Stimulated activated CD8-positive, alpha-beta memory T cell treated with anti-CD3 and anti-CD28 coated beads, Interleukin-4, amount 100 ng/mL, for 48 hours (primary cell): Measurements from ENCODE around the gene DDX43.
"Not testable (repeated sequence)": the region's sequence is repeated elsewhere in the genome, so short reads cannot be mapped to it uniquely, and the experiment has no call there.

Source experiments
- DNase-seq: peaks from one replicate; pipeline ENCODE4 v3.0.0-alpha.2; 2020

Gene DDX43

DNA sequence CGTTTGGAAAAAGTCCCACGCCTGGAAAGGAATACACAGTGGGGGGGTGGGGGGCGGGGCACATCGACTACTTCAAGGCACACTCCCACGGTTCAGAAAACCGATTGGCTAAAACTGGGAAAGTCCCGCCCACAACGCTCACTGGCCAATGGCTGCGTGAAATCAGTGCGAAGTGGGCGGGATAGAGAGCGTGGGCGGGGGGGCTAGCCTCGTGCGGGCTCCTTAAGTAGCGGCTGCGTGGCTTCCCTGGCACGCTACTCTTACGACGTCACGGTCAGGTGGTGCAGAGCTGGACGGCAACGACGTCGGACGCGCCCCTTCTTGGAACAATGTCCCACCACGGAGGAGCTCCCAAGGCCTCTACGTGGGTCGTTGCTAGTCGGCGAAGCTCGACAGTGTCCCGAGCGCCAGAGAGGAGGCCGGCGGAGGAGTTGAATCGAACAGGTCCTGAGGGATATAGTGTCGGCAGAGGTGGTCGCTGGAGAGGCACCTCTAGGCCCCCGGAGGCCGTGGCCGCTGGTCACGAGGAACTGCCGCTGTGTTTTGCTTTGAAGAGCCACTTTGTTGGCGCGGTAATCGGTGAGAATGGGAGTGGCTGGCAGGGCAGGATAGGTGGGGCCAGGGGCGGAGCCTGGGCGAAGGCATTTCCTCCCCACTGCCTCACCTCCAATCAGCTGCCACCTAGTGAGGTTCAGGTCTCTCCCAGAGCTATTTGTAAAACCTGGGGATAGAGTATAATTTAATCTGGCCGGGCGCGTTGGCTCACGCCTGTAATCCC, at the start of gene DDX43:
Gene DDX43 (plus strand): TSS at position 252 of the 778 bp plus-strand sequence. CDS start 78 bp downstream, at position 330.
- peak; percentile 58 for DNase-seq

DNA sequence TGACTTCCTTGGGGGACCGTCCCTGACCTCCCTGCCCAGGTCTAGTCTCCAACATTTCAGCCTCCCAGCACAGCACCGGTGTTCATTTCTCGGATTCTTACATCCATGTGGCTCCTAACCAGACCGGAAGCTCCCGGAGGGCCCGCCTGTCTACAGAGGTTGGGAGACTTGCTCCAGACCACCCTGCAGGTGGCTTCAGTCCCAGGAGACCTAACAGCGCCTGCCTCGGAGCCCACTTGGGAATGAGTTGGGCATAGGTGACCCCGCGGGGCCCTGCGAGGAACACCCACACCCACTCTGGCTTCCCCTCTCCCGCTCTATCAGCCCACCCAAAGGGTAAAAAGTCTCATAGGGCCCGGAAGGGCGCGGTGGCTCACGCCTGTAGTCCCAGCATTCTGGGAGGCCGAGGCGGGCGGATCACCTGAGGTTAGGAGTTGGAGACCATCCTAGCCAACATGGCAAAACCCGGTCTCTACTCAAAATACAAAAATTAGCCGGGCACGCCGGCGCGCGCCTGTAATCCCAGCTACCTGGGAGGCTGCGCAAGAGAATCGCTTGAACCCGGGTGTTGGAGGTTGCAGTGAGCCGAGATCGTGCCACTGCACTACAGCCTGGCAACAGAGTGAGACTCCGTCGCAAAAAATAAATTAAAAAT, 46.0 kb upstream of the DDX43 start:
- no peak for DNase-seq

DNA sequence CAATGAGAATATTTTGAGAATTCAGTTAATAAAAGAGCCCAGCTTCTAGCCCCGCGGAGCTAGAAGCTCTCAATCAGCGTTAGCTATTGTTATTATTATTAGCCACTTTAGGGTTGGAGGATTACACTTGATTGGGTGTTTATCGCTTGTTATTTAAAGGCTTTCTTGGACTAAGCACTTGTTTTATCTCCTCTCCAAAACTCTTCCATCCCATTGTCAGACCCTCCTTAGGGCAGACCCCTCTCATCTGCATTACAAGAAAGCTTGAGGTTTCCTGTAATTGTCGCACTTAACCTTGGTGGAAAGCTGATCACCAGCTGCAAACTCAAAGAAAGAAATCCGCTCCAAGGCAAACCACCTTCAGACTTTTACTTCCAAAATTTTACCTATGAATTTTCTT, 45.3 kb upstream of the DDX43 start:
- no peak for DNase-seq

DNA sequence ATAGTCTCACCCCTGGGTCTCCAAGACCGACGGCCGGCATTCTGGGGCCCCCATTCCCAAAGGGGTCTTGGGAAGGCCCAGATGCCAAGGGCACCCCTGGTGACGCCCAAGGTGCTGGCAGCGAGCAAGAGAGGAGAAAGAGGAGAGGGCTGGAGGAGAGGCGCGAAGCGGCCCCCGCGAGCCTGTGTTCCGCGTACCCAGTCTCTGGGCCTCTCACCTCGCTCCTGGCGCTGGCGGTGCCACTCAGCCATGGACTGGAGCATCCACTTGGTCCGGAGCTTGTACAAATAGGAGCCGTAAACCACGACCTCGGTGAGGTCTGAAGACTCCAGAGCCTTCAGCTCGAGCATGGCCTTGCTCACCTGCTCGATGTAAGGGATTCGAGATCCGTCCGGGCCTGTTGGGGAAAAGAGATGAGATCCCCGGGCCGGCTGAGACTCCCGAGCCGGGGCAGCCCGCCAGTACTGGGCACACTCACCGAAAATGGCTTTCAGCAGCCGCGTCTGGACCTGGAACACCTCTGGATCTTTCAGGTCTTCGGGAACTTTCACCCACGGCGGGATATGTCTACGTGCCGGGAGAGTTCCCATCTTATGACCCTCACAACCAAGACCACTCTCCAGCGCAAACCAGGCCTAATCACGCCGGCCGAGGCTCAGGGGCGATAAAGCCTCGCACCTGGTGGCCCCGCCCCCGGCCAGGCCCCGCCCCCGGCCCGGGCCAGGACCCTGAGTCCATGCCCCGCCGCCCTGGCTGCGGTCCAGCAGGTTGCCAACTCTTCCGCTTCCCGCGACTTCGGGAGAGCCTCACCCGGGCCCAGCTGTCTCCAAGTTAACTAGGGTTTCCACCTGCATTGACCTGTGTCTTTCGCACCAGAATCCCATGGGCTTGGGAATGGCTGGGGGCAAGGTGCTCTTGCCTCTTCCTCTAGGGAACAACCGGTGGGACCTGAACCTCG, 40.7 kb upstream of the DDX43 start, which contains the start of gene DPPA5:
Gene DPPA5 (minus strand): TSS at position 641 of the 958 bp plus-strand sequence. CDS start 51 bp downstream, at position 590.
- no peak for DNase-seq

DNA sequence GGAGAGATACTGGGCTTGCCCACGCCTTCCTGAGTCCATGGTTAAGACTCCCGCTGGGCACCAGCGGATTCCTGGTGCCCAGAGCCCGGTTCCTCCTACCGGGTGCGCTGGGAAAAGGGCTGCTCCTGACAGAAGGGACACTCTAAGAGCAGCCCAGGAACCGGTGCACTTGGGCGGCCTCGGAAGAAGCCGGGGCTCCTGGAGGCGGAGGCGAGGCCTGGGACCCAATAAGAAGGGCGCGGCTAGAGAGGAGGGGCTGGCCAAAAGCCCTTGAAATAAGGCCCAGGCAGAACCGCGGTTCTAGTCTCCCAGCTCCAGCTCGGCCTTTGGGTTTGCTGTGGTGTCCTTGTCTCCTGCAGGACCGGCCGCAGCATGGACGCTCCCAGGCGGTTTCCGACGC, 32.3 kb upstream of the DDX43 start, which contains the start of gene KHDC3L:
Gene KHDC3L (plus strand): TSS at position 301 of the 400 bp plus-strand sequence. CDS start 72 bp downstream, at position 373.
- no peak for DNase-seq

DNA sequence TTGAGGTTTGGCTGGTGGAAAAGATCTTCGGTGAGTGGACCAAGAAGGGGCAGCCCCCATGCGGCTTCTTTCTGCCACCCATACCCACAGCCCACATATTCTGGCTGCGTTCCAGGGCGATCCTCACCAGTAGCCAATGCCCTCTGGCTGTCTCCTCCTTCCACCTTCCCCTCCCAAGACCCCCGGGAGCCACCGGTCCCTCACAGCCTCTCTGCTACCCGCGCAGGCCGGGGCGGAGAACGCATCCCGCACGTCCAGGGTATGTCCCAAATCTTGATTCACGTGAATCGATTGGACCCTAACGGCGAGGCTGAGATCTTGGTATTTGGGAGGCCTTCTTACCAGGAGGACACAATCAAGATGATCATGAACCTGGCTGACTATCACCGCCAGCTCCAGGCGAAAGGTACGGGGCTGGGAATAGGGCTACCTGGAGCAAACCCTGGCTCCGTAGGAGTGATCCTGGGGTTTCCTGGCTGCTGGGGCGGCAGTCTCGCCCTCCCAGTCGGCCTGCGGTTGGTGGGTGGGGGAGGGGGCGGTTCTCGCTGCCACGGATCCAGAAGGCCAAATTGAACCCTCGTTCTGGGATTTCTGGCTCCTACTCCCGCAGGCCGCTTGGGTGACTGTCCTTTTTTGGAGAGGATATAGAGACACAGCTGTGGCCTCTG, 31.6 kb upstream of the DDX43 start:
- DNase-seq: no peak

DNA sequence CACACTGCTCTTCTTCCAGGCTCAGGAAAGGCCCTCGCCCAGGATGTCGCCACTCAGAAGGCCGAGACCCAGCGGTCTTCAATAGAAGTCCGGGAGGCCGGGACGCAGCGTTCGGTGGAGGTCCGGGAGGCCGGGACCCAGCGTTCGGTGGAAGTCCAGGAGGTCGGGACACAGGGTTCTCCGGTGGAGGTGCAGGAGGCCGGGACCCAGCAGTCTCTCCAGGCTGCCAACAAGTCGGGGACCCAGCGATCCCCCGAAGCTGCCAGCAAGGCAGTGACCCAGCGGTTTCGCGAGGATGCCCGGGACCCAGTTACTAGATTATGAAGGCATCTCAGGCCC, 31.1 kb upstream of the DDX43 start:
- DNase-seq: no peak

DNA sequence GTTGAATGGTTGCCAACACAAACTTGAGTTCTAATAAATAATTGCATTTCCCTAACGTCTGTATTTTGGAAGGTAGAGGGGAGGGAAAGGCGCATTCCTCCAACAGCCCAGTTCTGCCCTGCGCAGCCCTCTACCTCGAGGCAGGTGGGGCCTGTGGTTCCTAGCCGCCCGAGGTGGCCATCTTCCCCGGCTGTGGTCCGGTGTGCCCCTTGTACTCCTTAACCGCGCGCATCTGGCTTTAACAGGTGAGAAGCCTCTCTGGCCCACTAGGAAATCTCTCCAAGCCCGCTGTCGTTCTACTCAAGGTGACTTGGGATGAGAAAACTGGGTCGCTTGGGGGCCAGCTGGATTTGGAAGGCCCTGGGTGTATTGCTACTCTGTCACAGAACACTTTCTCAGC, 30.5 kb upstream of the DDX43 start:
- no peak for DNase-seq

DNA sequence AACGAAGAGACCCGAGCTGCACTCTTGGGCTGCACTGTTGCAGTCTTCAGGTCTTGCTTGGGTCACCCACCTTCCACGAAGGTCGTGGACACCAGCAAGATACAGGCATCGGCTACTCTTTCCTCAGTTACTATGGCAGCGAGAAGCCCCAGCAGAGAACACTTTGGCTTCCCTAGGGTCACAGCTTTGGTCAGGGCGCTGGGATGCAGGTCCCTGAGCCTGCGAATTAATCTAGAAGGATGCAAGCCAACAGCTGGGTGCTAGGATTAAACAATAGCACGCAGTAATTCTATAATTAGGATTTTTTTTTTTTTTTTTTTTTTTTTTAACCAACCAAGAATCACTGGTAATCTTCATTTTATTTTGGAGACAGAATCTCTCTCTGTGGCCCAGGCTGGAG, 30.1 kb upstream of the DDX43 start:
- DNase-seq: no peak

DNA sequence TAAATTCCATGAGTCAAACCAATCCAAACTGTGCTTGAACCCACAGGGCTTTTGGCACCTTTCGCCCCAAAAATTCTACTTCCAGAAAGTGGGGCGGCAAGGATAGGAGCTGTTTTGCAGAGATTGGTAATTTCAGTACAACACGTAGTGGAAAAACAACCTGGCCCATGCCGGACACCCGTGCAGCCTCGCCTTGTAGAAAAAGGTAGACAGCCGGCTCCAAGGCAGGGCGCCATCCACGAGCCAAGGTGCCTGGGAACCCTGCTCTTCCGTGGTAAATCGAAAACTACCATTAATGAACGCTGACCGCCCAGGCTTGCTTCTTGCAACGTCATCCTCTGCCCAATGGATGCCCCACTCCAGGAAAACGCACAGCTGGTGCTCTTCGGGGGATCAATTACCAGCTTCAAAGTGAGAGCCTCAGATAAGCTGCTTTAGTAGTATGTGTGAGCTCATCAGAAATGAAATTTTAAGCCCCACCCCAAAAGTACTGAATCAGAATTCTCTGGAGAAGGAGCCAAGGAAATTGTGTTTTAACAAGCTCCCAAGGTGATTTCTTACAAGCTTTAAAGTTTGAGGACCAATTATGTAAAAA, 26.8 kb upstream of the DDX43 start:
- DNase-seq: no peak

DNA sequence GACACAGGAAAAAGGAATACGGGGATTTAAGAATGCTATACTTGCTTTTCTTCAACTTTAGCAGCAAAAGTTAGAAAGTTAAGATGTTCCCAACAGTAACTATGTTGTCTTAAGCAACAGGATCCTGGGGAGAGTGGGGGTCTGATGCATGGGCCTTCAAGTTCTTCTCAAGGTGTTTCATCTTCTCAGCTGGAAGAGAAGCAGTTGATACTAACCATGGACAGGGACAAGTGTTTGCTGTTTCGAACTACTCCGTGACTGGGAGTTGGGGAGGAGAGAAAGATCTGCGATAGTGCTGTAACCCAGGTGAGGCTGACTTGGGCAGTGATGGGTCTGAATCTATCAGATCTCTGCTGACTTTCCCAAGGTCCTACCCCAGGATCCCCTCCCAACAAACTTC, 26.0 kb upstream of the DDX43 start:
- DNase-seq: no peak

DNA sequence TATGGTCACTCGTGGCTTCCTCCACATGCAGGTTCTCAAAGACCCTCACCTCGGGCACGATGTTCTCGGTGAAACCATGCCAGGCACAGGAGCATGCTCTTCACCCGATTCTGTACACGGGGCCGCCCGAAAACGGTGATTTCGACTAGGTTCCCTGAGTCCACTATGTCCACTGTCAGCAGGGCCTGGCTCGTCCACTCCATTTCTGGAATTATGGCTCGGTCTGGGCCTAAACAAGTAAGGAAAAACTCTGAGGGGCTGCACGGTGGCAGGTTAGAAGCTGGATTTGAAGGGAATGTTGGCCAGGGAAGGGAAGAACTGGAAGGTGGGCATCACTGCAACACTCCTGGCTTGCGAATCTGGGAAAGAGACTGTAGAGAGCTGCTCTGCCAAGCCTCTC, 25.5 kb upstream of the DDX43 start:
- no peak for DNase-seq

DNA sequence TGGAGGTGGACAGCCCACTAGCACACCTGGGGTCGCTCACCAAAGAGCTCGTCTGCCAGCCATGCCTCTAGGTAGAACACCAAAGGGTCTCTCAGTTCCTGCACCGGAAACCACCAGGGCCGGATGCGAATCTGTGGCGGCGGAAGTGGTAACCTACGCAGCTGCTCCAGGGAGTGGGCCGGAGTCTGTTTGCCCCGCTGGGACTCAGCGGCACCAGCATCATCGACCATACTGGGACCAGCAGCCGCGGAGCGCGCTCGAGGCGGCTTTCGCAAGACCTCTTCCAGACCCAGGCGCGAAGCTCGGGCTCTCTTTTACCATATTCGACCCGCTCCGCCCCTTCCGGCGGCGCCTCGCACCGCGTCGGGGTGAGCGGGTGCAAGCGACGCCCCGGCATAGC, 25.1 kb upstream of the DDX43 start, which contains the start of gene OOEP:
Gene OOEP (minus strand): TSS at position 335 of the 400 bp plus-strand sequence. CDS start 105 bp downstream, at position 230.
- no peak for DNase-seq

DNA sequence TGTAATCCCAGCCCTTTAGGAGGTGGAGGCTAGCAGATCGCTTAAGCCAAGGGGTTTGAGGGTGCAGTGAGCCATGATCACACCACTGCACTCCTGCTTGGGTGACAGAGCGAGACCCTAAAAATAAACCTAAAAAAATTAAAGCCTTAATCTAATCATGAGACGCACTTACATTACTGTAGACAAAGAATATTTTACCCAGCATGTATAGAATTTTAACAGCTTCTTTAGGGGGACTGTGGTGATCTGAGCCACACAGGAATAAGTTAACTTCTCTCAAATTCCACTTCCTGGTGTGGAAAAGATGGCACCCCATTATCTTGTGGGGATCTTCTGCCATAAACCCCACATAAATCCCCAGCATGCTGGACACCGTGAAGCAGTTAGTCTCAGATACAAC, 22.6 kb upstream of the DDX43 start:
- no peak for DNase-seq

DNA sequence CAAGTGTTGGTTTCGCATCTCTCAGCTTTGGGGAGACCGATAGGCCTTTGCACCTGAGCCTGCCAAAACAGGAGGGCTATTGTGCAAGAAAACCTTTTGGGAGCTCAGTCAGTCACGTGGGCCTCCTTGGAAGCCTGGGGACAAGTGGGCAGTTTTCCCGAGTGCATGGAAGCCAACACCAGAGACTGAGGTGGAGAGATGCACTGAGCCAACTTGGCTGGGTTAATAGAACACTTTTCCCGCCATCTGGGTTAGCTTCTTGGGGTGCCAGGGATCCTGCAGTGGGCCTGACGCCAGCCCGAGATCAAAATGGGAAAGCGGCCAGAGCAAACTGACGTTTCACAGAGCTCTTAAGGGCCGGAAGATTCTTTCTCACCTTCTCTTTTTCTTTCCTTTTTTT, 22.1 kb upstream of the DDX43 start:
- no peak for DNase-seq

DNA sequence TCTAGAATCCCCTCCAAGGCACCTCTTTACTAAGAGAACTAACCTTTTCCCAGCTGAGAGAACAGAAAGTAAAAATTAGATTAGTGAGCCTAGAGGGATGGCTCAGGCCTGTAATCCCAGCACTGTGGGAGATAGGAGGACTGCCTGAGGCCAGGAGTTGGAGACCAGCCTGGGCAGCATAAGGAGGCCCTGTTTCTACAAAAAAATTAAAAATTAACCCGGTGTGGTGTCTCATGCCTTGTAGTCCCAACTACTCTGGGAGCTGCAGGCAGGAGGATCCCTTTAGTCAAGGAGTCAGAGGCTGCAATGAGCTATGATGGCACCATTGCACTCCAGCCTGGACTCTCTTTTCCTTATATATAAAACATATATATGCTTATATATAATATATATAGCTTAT, 19.4 kb upstream of the DDX43 start:
- DNase-seq: no peak

DNA sequence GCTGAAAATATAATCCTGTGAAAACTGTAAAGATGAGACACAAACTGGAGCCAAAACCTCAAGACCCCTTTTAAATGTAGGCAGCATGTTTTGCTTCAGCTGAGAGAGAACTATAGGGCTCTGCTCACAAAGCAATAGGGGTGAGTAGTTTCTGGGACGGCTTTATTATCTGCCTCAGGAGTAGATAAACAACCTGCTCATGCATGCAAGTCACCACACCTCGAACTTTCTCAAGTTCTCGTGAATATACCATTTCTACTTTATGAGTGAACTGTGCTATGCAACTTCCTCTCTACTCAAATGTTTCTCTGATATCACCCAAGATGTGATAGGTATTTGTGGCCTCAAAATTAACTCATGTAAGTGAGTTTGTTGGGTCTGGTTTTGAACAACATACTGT, 17.4 kb upstream of the DDX43 start:
- DNase-seq: no peak

DNA sequence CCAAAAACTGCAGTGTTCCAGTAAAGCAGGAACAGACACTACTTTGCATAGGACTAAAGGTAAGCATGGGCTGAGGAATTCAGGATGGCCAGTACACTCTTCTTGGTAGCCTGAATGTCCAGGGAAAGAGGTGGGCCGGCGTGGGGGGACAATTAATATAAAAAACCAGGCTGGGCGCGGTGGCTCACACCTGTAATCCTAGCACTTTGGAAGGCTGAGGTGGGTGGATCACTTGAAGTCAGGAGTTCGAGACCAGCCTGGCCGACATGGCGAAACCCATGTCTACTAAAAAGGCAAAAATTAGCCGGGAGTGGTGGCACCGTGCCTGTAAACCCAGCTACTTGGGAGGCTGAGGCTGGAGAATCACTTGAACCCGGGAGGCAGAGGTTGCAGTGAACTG, 13.1 kb upstream of the DDX43 start:
- DNase-seq: not testable (repeated sequence)

DNA sequence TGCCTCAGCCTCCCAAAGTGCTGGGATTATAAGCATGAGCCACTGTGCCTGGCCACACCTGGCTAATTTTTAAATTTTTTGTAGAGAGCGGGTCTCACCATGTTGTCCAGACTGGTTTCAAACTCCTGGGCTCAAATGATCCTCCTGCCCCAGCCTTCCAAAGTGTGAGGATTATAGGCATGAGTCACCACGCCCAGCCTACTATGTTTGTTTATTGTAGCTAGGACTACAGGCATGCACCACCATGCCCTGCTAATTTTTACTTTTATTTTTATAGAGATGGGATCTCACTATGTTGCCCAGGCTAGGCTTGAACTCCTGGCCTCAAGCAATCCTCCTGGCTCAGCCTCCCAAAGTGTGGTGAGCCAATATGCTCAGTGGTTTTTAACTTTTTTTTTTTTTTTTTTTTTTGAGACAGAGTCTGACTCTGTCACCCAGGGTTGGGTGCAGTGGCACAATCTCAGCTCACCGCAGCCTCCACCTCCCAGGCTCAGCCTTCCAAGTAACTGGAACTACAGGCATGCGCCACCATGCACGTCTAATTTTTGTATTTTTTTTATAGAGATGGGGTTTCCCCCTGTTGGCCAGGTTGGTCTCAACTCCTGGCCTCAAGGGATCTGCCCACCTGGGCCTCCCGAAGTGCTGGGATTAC, 12.0 kb upstream of the DDX43 start:
- no peak for DNase-seq

DNA sequence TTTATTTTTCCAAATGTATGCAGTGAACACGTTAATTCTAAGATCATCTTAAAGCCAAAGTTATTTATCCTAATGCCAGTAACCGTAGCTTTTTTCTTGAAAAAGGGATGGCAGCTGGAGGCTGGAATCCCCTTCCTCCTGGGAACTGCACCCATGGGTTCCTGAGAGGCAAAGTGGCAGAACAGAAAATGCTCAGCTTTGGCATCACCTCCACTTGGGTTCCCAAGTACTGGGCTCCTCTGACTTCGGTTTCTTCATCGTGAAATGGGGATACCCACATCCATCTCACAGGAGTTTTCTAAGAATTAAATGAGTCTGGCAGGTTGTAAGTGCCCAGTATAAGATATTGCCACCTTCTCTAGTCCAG, 6.2 kb upstream of the DDX43 start:
- DNase-seq: no peak

DNA sequence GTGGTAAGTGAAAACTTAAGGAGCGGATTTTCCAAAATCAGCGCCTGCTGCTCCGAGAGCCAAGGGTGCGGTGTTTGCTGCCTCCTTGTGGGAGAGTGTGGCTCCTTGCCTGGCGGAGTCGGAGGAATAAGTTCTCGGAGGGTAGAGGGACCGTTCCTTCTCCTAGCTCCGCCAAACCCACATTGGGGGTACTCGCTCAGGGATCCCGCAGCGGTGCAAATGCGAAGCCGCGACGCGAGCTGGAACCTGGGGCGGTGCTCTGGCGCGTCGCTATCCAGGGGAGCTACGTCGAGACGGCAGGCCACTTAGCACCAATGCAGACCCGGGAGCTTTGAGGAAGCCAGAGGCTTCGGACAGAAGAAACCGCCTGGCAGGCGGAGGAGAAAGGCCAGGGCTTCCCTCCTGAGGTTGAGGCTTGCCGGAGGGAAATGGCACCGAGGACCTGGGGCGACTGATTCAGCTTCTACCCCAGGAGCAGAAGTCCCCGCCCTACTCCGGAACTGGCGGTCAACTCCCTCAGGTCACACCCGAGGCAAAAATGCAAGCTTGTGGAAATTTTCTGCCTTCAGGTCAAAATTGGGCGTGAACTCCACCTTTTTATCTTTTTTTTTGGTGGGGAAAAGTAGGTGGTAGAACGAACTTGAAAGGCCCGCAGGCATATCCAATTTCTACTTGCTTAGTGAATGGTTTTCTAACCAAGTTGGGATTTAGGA, 5.7 kb upstream of the DDX43 start:
- peak; percentile 76 for DNase-seq
